Liver (tissue), 9 donors: ENCODE measurements around the gene ZNF438. TPM values are rescaled to one million over a fixed set of nuclear protein-coding genes. Genes with fewer than 3 reads are reported as not detected.

Experiments used
- DNase-seq: peaks from one replicate; pipeline ENCODE4 v3.0.0-alpha.2; 2017; ENCODE audit warnings: low spot score
- H3K27ac ChIP-seq, 2 donors: one replicate each; pipeline ENCODE4 v1.7.0; 2013; ENCODE audit warnings: inconsistent platforms in 2 of 2, low read length in 2 of 2, control low read depth in 1 of 2, low read depth in 1 of 2, mild to moderate bottlenecking in 1 of 2
- H3K27me3 ChIP-seq, 4 donors: one replicate each; pipeline versions ENCODE4 v1.6.1 to v1.7.0; 2013; ENCODE audit warnings: low read length in 3 of 4, inconsistent platforms in 1 of 4, mild to moderate bottlenecking in 1 of 4, moderate library complexity in 1 of 4; ENCODE audit not compliant: control insufficient read depth in 4 of 4, insufficient read depth in 4 of 4
- H3K36me3 ChIP-seq, 4 donors: one replicate each; pipeline versions ENCODE4 v1.6.1 to v1.7.0; 2013; ENCODE audit warnings: low read length in 3 of 4, mild to moderate bottlenecking in 3 of 4, low read depth in 1 of 4, moderate library complexity in 1 of 4; ENCODE audit not compliant: control insufficient read depth in 4 of 4, insufficient read depth in 3 of 4
- H3K4me1 ChIP-seq, 4 donors: one replicate each; pipeline versions ENCODE4 v1.6.1 to v1.7.0; 2013; ENCODE audit warnings: low read length in 3 of 4, mild to moderate bottlenecking in 3 of 4, moderate library complexity in 1 of 4; ENCODE audit not compliant: control insufficient read depth in 4 of 4, insufficient read depth in 4 of 4
- H3K4me3 ChIP-seq, 3 donors: one replicate each; pipeline versions ENCODE4 v1.6.1 to v1.7.0; 2013; ENCODE audit warnings: low read length in 3 of 3, control low read depth in 1 of 3, low read depth in 1 of 3, mild to moderate bottlenecking in 1 of 3
- H3K9ac ChIP-seq, 2 donors: one replicate each; pipeline ENCODE4 v1.7.0; 2013; ENCODE audit warnings: low read length in 2 of 2, mild to moderate bottlenecking in 2 of 2, moderate library complexity in 2 of 2, control low read depth in 1 of 2, low read depth in 1 of 2
- H3K9me3 ChIP-seq, 4 donors: one replicate each; pipeline versions ENCODE4 v1.6.1 to v1.7.0; 2013; ENCODE audit warnings: low read length in 3 of 4; ENCODE audit not compliant: control insufficient read depth in 4 of 4
- EGR1 ChIP-seq, 2 donors: IDR thresholded peaks; 2 replicates each; pipeline ENCODE4 v1.6.1; 2016 to 2018; ENCODE audit warnings: antibody characterized with exemption in 2 of 2, low read depth in 2 of 2
- FOXA1 ChIP-seq: IDR thresholded peaks from 2 replicates; pipeline ENCODE4 v1.6.1; 2016; ENCODE audit warnings: antibody characterized with exemption
- FOXA2 ChIP-seq: IDR thresholded peaks from 2 replicates; pipeline ENCODE4 v1.6.1; 2016; ENCODE audit warnings: antibody characterized with exemption
- GABPA ChIP-seq, 2 donors: IDR thresholded peaks in 1 of 2; conservative IDR thresholded peaks in 1 of 2; 2 replicates each; pipeline ENCODE4 v1.6.1; 2016; ENCODE audit warnings: antibody characterized with exemption in 2 of 2, mild to moderate bottlenecking in 1 of 2, moderate library complexity in 1 of 2
- HNF4A ChIP-seq, 2 donors: conservative IDR thresholded peaks; 2 replicates each; pipeline ENCODE4 v1.6.1; 2016; ENCODE audit warnings: antibody characterized with exemption in 2 of 2, mild to moderate bottlenecking in 2 of 2
- HNF4G ChIP-seq: IDR thresholded peaks from 2 replicates; pipeline ENCODE4 v1.6.1; 2016; ENCODE audit warnings: antibody characterized with exemption
- JUND ChIP-seq, 2 donors: IDR thresholded peaks; 2 replicates each; pipeline ENCODE4 v1.6.1; 2016; ENCODE audit warnings: antibody characterized with exemption in 2 of 2
- NR2F2 ChIP-seq: IDR thresholded peaks from 2 replicates; pipeline ENCODE4 v1.6.1; 2016; ENCODE audit warnings: antibody characterized with exemption
- RXRA ChIP-seq, 2 donors: IDR thresholded peaks; 2 replicates each; pipeline ENCODE4 v1.6.1; 2017 to 2018; ENCODE audit warnings: antibody characterized with exemption in 2 of 2, mild to moderate bottlenecking in 1 of 2
- SP1 ChIP-seq: IDR thresholded peaks from 2 replicates; pipeline ENCODE4 v1.6.1; 2018; ENCODE audit warnings: antibody characterized with exemption, mild to moderate bottlenecking
- TAF1 ChIP-seq: conservative IDR thresholded peaks from 2 replicates; pipeline ENCODE4 v1.6.1; 2016; ENCODE audit warnings: antibody characterized with exemption, mild to moderate bottlenecking
- YY1 ChIP-seq: IDR thresholded peaks from 2 replicates; pipeline ENCODE4 v1.6.1; 2016; ENCODE audit warnings: antibody characterized with exemption, mild to moderate bottlenecking
- WGBS: extraction: QIAGEN DNeasy Blood & Tissue Kit; methylation state at CpG from one replicate; pipeline ENCODE4 v1.1.7; 2013; 5-methylcytosine and 5-hydroxymethylcytosine counted together
- polyA plus RNA-seq, 2 donors: library from polyadenylated mRNA; stranded (reverse) in 1 of 2; unstranded in 1 of 2; fragments of 200-250 nt in 1 of 2; fragments of >200 nt in 1 of 2; fragmentation: Nextera tagmentation in 1 of 2; extraction: Ambion mirVana in 1 of 2; gene quantifications; one replicate each; pipeline versions ENCODE4 v1.2.1 to v1.2.3, GENCODE V29; 2013 to 2015
- total RNA-seq, 2 donors: library from RNA; depleted of rRNA; stranded (reverse); fragments of >200 nt; gene quantifications; one replicate each; pipeline ENCODE4 v1.2.3, GENCODE V29; 2014
- TF ChIP-seq, protein P1 (sequence below): IDR thresholded peaks from 2 replicates; pipeline ENCODE4 v1.6.1; 2016; ENCODE audit warnings: antibody characterized with exemption
- TF ChIP-seq, protein P2 (sequence below): IDR thresholded peaks from 2 replicates; pipeline ENCODE4 v1.6.1; 2016; ENCODE audit warnings: antibody characterized with exemption
- TF ChIP-seq, protein P3 (sequence below): IDR thresholded peaks from 2 replicates; pipeline ENCODE4 v1.6.1; 2016; ENCODE audit warnings: antibody characterized with exemption
- TF ChIP-seq, protein P4 (sequence below): IDR thresholded peaks from 2 replicates; pipeline ENCODE4 v1.6.1; 2016; ENCODE audit warnings: antibody characterized with exemption, mild to moderate bottlenecking
- donor health status: healthy.
- donor health status: healthy.
- donor health status: healthy.
- donor health status: healthy.
- donor health status: healthy.

ZNF438 gene
- total and polyA plus RNA-seq, 4 donors: 1.9 to 2.9 (median 2.2) TPM

DNA sequence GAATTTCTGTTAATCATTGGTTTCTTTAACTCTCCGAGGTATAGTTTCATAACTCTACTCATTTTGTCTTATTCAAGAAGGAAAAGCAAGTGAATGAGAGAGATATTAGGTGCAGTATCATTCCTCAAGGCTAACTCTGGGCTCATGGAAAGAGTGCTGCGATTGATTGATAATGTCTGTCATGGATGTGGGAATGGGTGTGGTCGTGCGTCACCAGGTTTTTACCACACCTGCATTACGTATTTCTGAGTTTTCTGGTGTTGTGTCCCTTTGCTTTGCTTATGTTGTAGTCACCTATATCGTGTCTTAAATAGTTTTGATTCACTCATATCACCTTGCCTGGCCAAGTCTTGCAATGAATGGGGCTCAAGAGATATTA lies 44.9 kb upstream of the ZNF438 start:
- Histone ChIP-seq H3K27me3 (no peaks in the 10 kb centered on the region), H3K9me3 (no peaks in the 10 kb centered on the region), H3K9ac (no peak overlapping the region), H3K36me3 (no peaks in the 10 kb centered on the region), H3K4me1 (no peaks in the 10 kb centered on the region), H3K4me3 (no peak overlapping the region), H3K27ac (no peak overlapping the region)
- no peak for TF ChIP-seq HNF4G
- TF ChIP-seq, protein P1, sequence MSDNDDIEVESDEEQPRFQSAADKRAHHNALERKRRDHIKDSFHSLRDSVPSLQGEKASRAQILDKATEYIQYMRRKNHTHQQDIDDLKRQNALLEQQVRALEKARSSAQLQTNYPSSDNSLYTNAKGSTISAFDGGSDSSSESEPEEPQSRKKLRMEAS: no peak
- TF ChIP-seq SP1: no peak
- no peak for TF ChIP-seq EGR1 (IDR thresholded peaks at IDR 0.05; ENCODE audit: low read depth in 2 of 2)
- TF ChIP-seq YY1: no peak
- no peak for TF ChIP-seq JUND (IDR thresholded peaks at IDR 0.05)
- TF ChIP-seq, protein P2, sequence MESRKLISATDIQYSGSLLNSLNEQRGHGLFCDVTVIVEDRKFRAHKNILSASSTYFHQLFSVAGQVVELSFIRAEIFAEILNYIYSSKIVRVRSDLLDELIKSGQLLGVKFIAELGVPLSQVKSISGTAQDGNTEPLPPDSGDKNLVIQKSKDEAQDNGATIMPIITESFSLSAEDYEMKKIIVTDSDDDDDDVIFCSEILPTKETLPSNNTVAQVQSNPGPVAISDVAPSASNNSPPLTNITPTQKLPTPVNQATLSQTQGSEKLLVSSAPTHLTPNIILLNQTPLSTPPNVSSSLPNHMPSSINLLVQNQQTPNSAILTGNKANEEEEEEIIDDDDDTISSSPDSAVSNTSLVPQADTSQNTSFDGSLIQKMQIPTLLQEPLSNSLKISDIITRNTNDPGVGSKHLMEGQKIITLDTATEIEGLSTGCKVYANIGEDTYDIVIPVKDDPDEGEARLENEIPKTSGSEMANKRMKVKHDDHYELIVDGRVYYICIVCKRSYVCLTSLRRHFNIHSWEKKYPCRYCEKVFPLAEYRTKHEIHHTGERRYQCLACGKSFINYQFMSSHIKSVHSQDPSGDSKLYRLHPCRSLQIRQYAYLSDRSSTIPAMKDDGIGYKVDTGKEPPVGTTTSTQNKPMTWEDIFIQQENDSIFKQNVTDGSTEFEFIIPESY: no peak
- 93% methylated on average over 6 of the region's 6 CpGs for WGBS
- no peak for DNase-seq

DNA sequence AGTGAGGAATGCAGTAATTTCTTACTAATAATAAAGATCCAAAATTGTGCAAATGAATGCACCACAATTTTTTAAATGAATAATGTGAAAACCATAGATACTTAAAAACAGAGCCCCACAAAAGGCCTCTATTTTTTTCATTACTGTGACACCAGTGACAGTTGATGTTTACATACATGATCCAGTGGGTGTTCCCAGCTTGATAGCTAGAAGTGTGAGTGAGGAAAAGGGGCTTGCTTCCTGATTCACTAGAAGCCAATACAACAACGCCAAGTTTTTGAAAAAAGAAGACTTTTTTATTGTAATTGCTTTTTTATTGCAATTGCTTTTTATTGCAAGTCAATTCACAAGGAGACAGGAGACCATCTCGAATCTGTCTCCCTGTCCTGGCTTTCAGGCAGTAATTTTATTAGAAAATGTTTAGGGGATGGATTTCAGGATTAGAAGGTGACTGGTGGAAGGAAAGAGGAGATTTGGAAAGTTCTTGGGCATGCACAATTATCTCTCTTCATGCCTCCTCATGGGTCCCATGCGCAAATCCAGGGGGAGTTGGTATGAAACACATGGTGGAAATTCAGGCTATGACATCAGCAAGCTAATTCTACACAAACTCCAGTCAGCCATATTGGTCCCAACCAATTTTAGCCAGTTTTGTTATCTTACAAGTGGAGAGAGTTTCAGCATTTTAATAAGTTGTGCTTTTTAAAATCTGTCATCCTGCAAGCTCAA lies 44.4 kb upstream of the ZNF438 start:
- Histone ChIP-seq H3K4me3 (no peak overlapping the region), H3K9me3 (no peaks in the 10 kb centered on the region), H3K27me3 (no peaks in the 10 kb centered on the region), H3K36me3 (no peaks in the 10 kb centered on the region), H3K9ac (no peak overlapping the region), H3K4me1 (no peaks in the 10 kb centered on the region), H3K27ac (no peak overlapping the region)
- DNase-seq: no peak
- TF ChIP-seq EGR1 (IDR thresholded peaks at IDR 0.05; ENCODE audit: low read depth in 2 of 2): no peak
- WGBS: 85% methylated on average over 3 of the region's 3 CpGs

DNA sequence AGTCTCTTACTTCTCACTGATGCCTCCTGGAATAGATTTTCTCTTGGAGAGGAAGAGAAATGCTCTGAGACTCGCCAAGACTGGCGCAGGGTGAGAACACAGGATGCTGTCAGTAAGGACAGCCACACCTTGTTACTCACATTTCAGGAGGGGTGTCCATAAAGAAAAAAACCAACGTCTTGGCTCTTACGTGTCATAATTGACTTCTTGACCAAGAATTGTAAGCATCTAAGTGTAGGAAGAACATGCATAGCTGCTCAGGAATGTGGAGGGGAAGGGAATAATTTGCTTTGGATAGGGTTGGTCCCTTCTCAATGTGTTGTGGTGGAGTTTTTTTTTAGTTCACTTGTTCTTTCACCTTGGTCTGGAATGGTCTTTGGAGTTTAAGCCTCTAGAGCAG lies 43.8 kb upstream of the ZNF438 start:
- no peaks in the 10 kb centered on the region for H3K36me3 ChIP-seq
- DNase-seq: no peak
- no peak overlapping the region for H3K4me3 ChIP-seq
- no peaks in the 10 kb centered on the region for H3K9me3 ChIP-seq
- TF ChIP-seq, protein P3, sequence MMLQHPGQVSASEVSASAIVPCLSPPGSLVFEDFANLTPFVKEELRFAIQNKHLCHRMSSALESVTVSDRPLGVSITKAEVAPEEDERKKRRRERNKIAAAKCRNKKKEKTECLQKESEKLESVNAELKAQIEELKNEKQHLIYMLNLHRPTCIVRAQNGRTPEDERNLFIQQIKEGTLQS: no peak
- TF ChIP-seq TAF1: no peak
- TF ChIP-seq NR2F2: no peak
- TF ChIP-seq EGR1 (IDR thresholded peaks at IDR 0.05; ENCODE audit: low read depth in 2 of 2): no peak
- no peak for TF ChIP-seq FOXA2
- no peak overlapping the region for H3K9ac ChIP-seq
- no peak overlapping the region for H3K27ac ChIP-seq
- no peaks in the 10 kb centered on the region for H3K4me1 ChIP-seq
- 86% methylated on average over 4 of the region's 4 CpGs for WGBS
- no peaks in the 10 kb centered on the region for H3K27me3 ChIP-seq

DNA sequence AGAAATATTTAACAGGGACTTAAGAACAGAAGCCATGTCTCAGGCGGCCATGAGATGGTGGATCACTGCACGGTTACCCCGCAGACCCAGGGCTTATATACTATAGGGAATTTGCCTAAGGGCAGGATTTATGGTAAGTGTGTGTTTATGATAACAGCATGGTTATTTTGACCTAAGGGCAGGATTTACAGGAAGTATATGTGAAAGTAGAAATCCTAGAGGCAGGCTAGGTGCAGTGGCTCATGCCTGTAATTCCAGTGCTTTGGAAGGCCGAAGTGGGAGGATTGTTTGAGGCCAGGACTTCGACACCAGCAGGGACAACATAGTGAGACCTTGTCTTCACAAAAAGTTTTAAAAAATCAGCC lies 43.0 kb upstream of the ZNF438 start:
- Histone ChIP-seq H3K4me1 (no peaks in the 10 kb centered on the region), H3K27me3 (no peaks in the 10 kb centered on the region), H3K9ac (no peak overlapping the region), H3K27ac (no peak overlapping the region), H3K36me3 (no peaks in the 10 kb centered on the region), H3K9me3 (no peaks in the 10 kb centered on the region), H3K4me3 (no peak overlapping the region)
- no peak for TF ChIP-seq FOXA2
- TF ChIP-seq HNF4G: no peak
- TF ChIP-seq HNF4A (conservative IDR thresholded peaks at IDR 0.05): no peak
- TF ChIP-seq YY1: no peak
- no peak for TF ChIP-seq FOXA1
- no peak for TF ChIP-seq GABPA (IDR thresholded peaks at IDR 0.05 in 1 of 2, conservative IDR thresholded peaks at IDR 0.05 in 1 of 2)
- TF ChIP-seq, protein P4, sequence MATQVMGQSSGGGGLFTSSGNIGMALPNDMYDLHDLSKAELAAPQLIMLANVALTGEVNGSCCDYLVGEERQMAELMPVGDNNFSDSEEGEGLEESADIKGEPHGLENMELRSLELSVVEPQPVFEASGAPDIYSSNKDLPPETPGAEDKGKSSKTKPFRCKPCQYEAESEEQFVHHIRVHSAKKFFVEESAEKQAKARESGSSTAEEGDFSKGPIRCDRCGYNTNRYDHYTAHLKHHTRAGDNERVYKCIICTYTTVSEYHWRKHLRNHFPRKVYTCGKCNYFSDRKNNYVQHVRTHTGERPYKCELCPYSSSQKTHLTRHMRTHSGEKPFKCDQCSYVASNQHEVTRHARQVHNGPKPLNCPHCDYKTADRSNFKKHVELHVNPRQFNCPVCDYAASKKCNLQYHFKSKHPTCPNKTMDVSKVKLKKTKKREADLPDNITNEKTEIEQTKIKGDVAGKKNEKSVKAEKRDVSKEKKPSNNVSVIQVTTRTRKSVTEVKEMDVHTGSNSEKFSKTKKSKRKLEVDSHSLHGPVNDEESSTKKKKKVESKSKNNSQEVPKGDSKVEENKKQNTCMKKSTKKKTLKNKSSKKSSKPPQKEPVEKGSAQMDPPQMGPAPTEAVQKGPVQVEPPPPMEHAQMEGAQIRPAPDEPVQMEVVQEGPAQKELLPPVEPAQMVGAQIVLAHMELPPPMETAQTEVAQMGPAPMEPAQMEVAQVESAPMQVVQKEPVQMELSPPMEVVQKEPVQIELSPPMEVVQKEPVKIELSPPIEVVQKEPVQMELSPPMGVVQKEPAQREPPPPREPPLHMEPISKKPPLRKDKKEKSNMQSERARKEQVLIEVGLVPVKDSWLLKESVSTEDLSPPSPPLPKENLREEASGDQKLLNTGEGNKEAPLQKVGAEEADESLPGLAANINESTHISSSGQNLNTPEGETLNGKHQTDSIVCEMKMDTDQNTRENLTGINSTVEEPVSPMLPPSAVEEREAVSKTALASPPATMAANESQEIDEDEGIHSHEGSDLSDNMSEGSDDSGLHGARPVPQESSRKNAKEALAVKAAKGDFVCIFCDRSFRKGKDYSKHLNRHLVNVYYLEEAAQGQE: no peak
- no peak for TF ChIP-seq RXRA (IDR thresholded peaks at IDR 0.05)
- no peak for TF ChIP-seq EGR1 (IDR thresholded peaks at IDR 0.05; ENCODE audit: low read depth in 2 of 2)
- WGBS: 87% methylated on average over 5 of the region's 5 CpGs
- DNase-seq: no peak
